Stimulated activated naive B cell treated with anti-CD40 and anti-IgM and Interleukin-4, amounts not matched to agents 10 μg/mL and 1 μg/mL and 100 μg/mL, for 72 hours (primary cell): ENCODE measurements around the gene SPATA20.

Source experiments
- ATAC-seq, 2 donors: fragments of 150-1000 bp; cut with Tn5 transposase; replicated peaks; 2 replicates each; pipeline ENCODE4 v1.10.0; 2021; ENCODE audit warnings: moderate library complexity in 1 of 2
- DNase-seq: peaks from one replicate; pipeline ENCODE4 v3.0.0; 2021
- H3K27ac Mint-ChIP-seq: one replicate; pipeline ENCODE4 v1.8.0; 2022; ENCODE audit warnings: mild to moderate bottlenecking, mixed read lengths
- H3K27me3 Mint-ChIP-seq, 2 donors: one replicate each; pipeline ENCODE4 v1.8.0; 2022; ENCODE audit warnings: mixed read lengths in 2 of 2
- H3K36me3 Mint-ChIP-seq, 2 donors: one replicate each; pipeline ENCODE4 v1.8.0; 2022; ENCODE audit warnings: mixed read lengths in 2 of 2, mild to moderate bottlenecking in 1 of 2
- H3K4me1 Mint-ChIP-seq, 2 donors: one replicate each; pipeline ENCODE4 v1.8.0; 2022; ENCODE audit warnings: mixed read lengths in 2 of 2, mild to moderate bottlenecking in 1 of 2
- H3K4me3 Mint-ChIP-seq, 2 donors: one replicate each; pipeline ENCODE4 v1.8.0; 2022; ENCODE audit warnings: mild to moderate bottlenecking in 2 of 2, mixed read lengths in 2 of 2, moderate library complexity in 1 of 2
- H3K9me3 Mint-ChIP-seq, 2 donors: one replicate each; pipeline ENCODE4 v1.8.0; 2022; ENCODE audit warnings: mixed read lengths in 2 of 2, mild to moderate bottlenecking in 1 of 2

The SPATA20 gene

GRCh38 chr17:50540560-50541401 lies 6.2 kb upstream of the SPATA20 start:
- peaks cover 19 to 28% of the 10 kb centered on the region in 2 donors for H3K27me3 Mint-ChIP-seq
- H3K36me3 Mint-ChIP-seq, result peaks cover 0 to 1% of the 10 kb centered on the region in 2 donors
- H3K4me1 Mint-ChIP-seq, result peaks cover 10 to 20% of the 10 kb centered on the region in 2 donors
- H3K9me3 Mint-ChIP-seq, result no peaks in the 10 kb centered on the region
- peak overlapping the region; percentile 85 to 87 for H3K4me3 Mint-ChIP-seq
- H3K27ac Mint-ChIP-seq, result no peak overlapping the region
- no peak for ATAC-seq
- no peak for DNase-seq

- Mint-ChIP-seq H3K27me3 (peaks cover 16 to 27% of the 10 kb centered on the region in 2 donors), H3K4me3 (peak overlapping the region; percentile 85 to 87), H3K36me3 (peaks cover 0 to 1% of the 10 kb centered on the region in 2 donors)
Observed at GRCh38 chr17:50541402-50541715, 5.6 kb upstream of the SPATA20 start.

GRCh38 chr17:50541716-50542688 lies 5.0 kb upstream of the SPATA20 start:
- no peaks in the 10 kb centered on the region for H3K9me3 Mint-ChIP-seq
- H3K27ac Mint-ChIP-seq, result peak overlapping the region; percentile 78
- DNase-seq, result peak; percentile 81
- peak; percentile 87 to 89 for ATAC-seq
- H3K4me3 Mint-ChIP-seq, result peak overlapping the region; percentile 85 to 87
- peaks cover 0 to 1% of the 10 kb centered on the region in 2 donors for H3K36me3 Mint-ChIP-seq
- peaks cover 12 to 29% of the 10 kb centered on the region in 2 donors for H3K4me1 Mint-ChIP-seq
- peaks cover 12 to 25% of the 10 kb centered on the region in 2 donors for H3K27me3 Mint-ChIP-seq

More at GRCh38 chr17:50541402-50541715, 5.6 kb upstream of the SPATA20 start:
- DNase-seq (no peak), ATAC-seq (no peak)
- Mint-ChIP-seq H3K9me3 (no peaks in the 10 kb centered on the region), H3K4me1 (peaks cover 10 to 23% of the 10 kb centered on the region in 2 donors), H3K27ac (peak overlapping the region; percentile 78)

GRCh38 chr17:50542795-50543774 lies 3.9 kb upstream of the SPATA20 start:
- DNase-seq (no peak), ATAC-seq (no peak)
- Mint-ChIP-seq H3K4me3 (peak overlapping the region; percentile 85 to 87), H3K27ac (no peak overlapping the region), H3K9me3 (no peaks in the 10 kb centered on the region), H3K27me3 (peaks cover 12 to 25% of the 10 kb centered on the region in 2 donors), H3K4me1 (peaks cover 16 to 39% of the 10 kb centered on the region in 2 donors), H3K36me3 (peaks cover 0 to 1% of the 10 kb centered on the region in 2 donors)

- DNase-seq (no peak), ATAC-seq (no peak)
- H3K27me3 Mint-ChIP-seq, result peaks cover 12 to 25% of the 10 kb centered on the region in 2 donors
- H3K27ac Mint-ChIP-seq, result no peak overlapping the region
- H3K36me3 Mint-ChIP-seq, result peaks cover 0 to 5% of the 10 kb centered on the region in 2 donors
- peaks cover 16 to 33% of the 10 kb centered on the region in 2 donors for H3K4me1 Mint-ChIP-seq
- H3K9me3 Mint-ChIP-seq, result no peaks in the 10 kb centered on the region
- H3K4me3 Mint-ChIP-seq, result no peak overlapping the region
Observed at GRCh38 chr17:50544516-50544915, 2.5 kb upstream of the SPATA20 start.

- H3K9me3 Mint-ChIP-seq, result no peaks in the 10 kb centered on the region
- DNase-seq (no peak), ATAC-seq (no peak)
- H3K36me3 Mint-ChIP-seq, result peaks cover under 1 to 12% of the 10 kb centered on the region in 2 donors
- H3K27me3 Mint-ChIP-seq, result peaks cover 12 to 25% of the 10 kb centered on the region in 2 donors
- H3K4me1 Mint-ChIP-seq, result peaks cover 16 to 33% of the 10 kb centered on the region in 2 donors
- no peak overlapping the region for H3K4me3 Mint-ChIP-seq
- no peak overlapping the region for H3K27ac Mint-ChIP-seq
Observed at GRCh38 chr17:50545311-50545710, 1.7 kb upstream of the SPATA20 start.

- peak overlapping the region; percentile 83 to 87 for H3K4me3 Mint-ChIP-seq
- H3K9me3 Mint-ChIP-seq, result no peaks in the 10 kb centered on the region
- H3K4me1 Mint-ChIP-seq, result peaks cover 14 to 23% of the 10 kb centered on the region in 2 donors
- DNase-seq, result no peak
- H3K36me3 Mint-ChIP-seq, result peaks cover 3 to 15% of the 10 kb centered on the region in 2 donors
- no peak for ATAC-seq
- peaks cover 12 to 25% of the 10 kb centered on the region in 2 donors for H3K27me3 Mint-ChIP-seq
- no peak overlapping the region for H3K27ac Mint-ChIP-seq
Observed at GRCh38 chr17:50546701-50547034, 306 bp upstream of the SPATA20 start.

- Mint-ChIP-seq H3K27me3 (peaks cover 12 to 25% of the 10 kb centered on the region in 2 donors), H3K36me3 (peaks cover 3 to 14% of the 10 kb centered on the region in 2 donors), H3K9me3 (no peaks in the 10 kb centered on the region), H3K4me3 (peak overlapping the region; percentile 83 to 87), H3K4me1 (peaks cover 9 to 20% of the 10 kb centered on the region in 2 donors), H3K27ac (peak overlapping the region; percentile 75)
- DNase-seq (no peak), ATAC-seq (no peak)
Observed at GRCh38 chr17:50547736-50548083, 736 bp downstream of the SPATA20 start.

GRCh38 chr17:50548831-50549230 lies 1.9 kb downstream of the SPATA20 start:
- Mint-ChIP-seq H3K9me3 (no peaks in the 10 kb centered on the region), H3K4me3 (no peak overlapping the region), H3K27ac (no peak overlapping the region), H3K36me3 (peaks cover 3 to 20% of the 10 kb centered on the region in 2 donors), H3K4me1 (peaks cover 8 to 20% of the 10 kb centered on the region in 2 donors), H3K27me3 (peaks cover 10 to 24% of the 10 kb centered on the region in 2 donors)
- DNase-seq (no peak), ATAC-seq (no peak)

GRCh38 chr17:50549256-50549941 lies 2.4 kb downstream of the SPATA20 start:
- H3K4me3 Mint-ChIP-seq, result no peak overlapping the region
- DNase-seq (no peak), ATAC-seq (no peak)
- H3K27ac Mint-ChIP-seq, result no peak overlapping the region
- H3K9me3 Mint-ChIP-seq, result no peaks in the 10 kb centered on the region
- peaks cover 5 to 18% of the 10 kb centered on the region in 2 donors for H3K27me3 Mint-ChIP-seq
- peaks cover 3 to 20% of the 10 kb centered on the region in 2 donors for H3K36me3 Mint-ChIP-seq
- peaks cover 8 to 20% of the 10 kb centered on the region in 2 donors for H3K4me1 Mint-ChIP-seq

GRCh38 chr17:50549969-50550368 lies 3.0 kb downstream of the SPATA20 start:
- Mint-ChIP-seq H3K4me3 (no peak overlapping the region), H3K36me3 (peaks cover 3 to 25% of the 10 kb centered on the region in 2 donors), H3K4me1 (peaks cover 8 to 20% of the 10 kb centered on the region in 2 donors), H3K27me3 (peaks cover 0 to 15% of the 10 kb centered on the region in 2 donors), H3K9me3 (no peaks in the 10 kb centered on the region), H3K27ac (no peak overlapping the region)
- DNase-seq (no peak), ATAC-seq (no peak)

- no peak overlapping the region for H3K4me3 Mint-ChIP-seq
- ATAC-seq, result no peak
- no peaks in the 10 kb centered on the region for H3K9me3 Mint-ChIP-seq
- peaks cover 0 to 12% of the 10 kb centered on the region in 2 donors for H3K27me3 Mint-ChIP-seq
- no peak overlapping the region for H3K27ac Mint-ChIP-seq
- DNase-seq, result no peak
- peaks cover 8 to 20% of the 10 kb centered on the region in 2 donors for H3K4me1 Mint-ChIP-seq
- H3K36me3 Mint-ChIP-seq, result peaks cover 7 to 31% of the 10 kb centered on the region in 2 donors
Observed at GRCh38 chr17:50550661-50551432, 3.9 kb downstream of the SPATA20 start.
